Epithelial cell of proximal tubule (primary cell): Measurements from ENCODE around the gene SLC25A23. TPM values are rescaled to one million over a fixed set of nuclear protein-coding genes. Genes with fewer than 3 reads are reported as not detected.

Source experiments
- DNase-seq: peaks from one replicate; pipeline ENCODE4 v3.0.0-alpha.2; 2011; ENCODE audit warnings: low read depth
- H3K4me3 ChIP-seq: 2 replicates; pipeline ENCODE4 v1.5.1; 2011; ENCODE audit warnings: low read depth, mild to moderate bottlenecking, low read length
- CTCF ChIP-seq: conservative IDR thresholded peaks from 2 replicates; pipeline ENCODE4 v1.5.1; 2012; ENCODE audit warnings: low read depth, mild to moderate bottlenecking, low read length
- total RNA-seq: library from RNA; depleted of rRNA; stranded (reverse); fragments of >200 nt; gene quantifications from 2 replicates; pipeline ENCODE4 v1.2.3, GENCODE V29; 2015

Gene SLC25A23
- total RNA-seq, 1 donor from 2014 or later: 34.1 TPM

GRCh38 chr19:6499052-6499790, 39.6 kb upstream of the SLC25A23 start:
- H3K4me3 ChIP-seq: no peak overlapping the region
- no peak for DNase-seq
- TF ChIP-seq CTCF: no peak

- no peak for TF ChIP-seq CTCF
- no peak for DNase-seq
- no peak overlapping the region for H3K4me3 ChIP-seq
Measured at GRCh38 chr19:6498294-6499036, 38.9 kb upstream of the SLC25A23 start.

GRCh38 chr19:6495947-6496346, 36.4 kb upstream of the SLC25A23 start:
- no peak for TF ChIP-seq CTCF
- no peak for DNase-seq
- H3K4me3 ChIP-seq: no peak overlapping the region

GRCh38 chr19:6494438-6495036, 34.9 kb upstream of the SLC25A23 start:
- no peak overlapping the region for H3K4me3 ChIP-seq
- DNase-seq: no peak
- no peak for TF ChIP-seq CTCF

- no peak for TF ChIP-seq CTCF
- no peak overlapping the region for H3K4me3 ChIP-seq
- no peak for DNase-seq
Measured at GRCh38 chr19:6491802-6492592, 32.4 kb upstream of the SLC25A23 start.

GRCh38 chr19:6490134-6490533, 30.5 kb upstream of the SLC25A23 start:
- H3K4me3 ChIP-seq: no peak overlapping the region
- DNase-seq: no peak
- TF ChIP-seq CTCF: no peak
